ENCODE data around the gene PNPLA7.
"Not testable (repeated sequence)": the region's sequence is repeated elsewhere in the genome, so short reads cannot be mapped to it uniquely, and the experiment has no call there.

The PNPLA7 gene

GRCh38 chr9:137477778-137478612 is 72.2 kb downstream of the PNPLA7 start:
- DNase-seq: no peak

- DNase-seq: no peak
These were observed 73.3 kb downstream of the PNPLA7 start for GRCh38 chr9:137476856-137477255.

GRCh38 chr9:137475666-137476065 is 74.5 kb downstream of the PNPLA7 start:
- DNase-seq: no peak

- DNase-seq: no peak
These were observed 75.9 kb downstream of the PNPLA7 start for GRCh38 chr9:137474271-137474670.

- DNase-seq: no peak
These were observed 79.4 kb downstream of the PNPLA7 start for GRCh38 chr9:137470785-137471184.

GRCh38 chr9:137467896-137468295 is 82.3 kb downstream of the PNPLA7 start:
- DNase-seq: no peak

- DNase-seq: no peak
These were observed 83.0 kb downstream of the PNPLA7 start for GRCh38 chr9:137467161-137467581.

- not testable (repeated sequence) for DNase-seq
These were observed 83.7 kb downstream of the PNPLA7 start for GRCh38 chr9:137466389-137467085.

- no peak for DNase-seq
These were observed 84.3 kb downstream of the PNPLA7 start for GRCh38 chr9:137465720-137466388.

GRCh38 chr9:137465000-137465719 is 85.0 kb downstream of the PNPLA7 start:
- DNase-seq: no peak

- no peak for DNase-seq
These were observed 85.8 kb downstream of the PNPLA7 start for GRCh38 chr9:137464291-137464999.

GRCh38 chr9:137463931-137464290 is 86.3 kb downstream of the PNPLA7 start:
- DNase-seq: no peak

- DNase-seq: peak; percentile 76
These were observed 86.9 kb downstream of the PNPLA7 start for GRCh38 chr9:137462986-137463930.

- no peak for DNase-seq
These were observed 87.7 kb downstream of the PNPLA7 start for GRCh38 chr9:137462396-137462985.

- DNase-seq: no peak
These were observed 88.4 kb downstream of the PNPLA7 start for GRCh38 chr9:137461663-137462395.

- DNase-seq: no peak
These were observed 88.9 kb downstream of the PNPLA7 start for GRCh38 chr9:137461316-137461662.

GRCh38 chr9:137460363-137461315 is 89.6 kb downstream of the PNPLA7 start:
- no peak for DNase-seq

- no peak for DNase-seq
These were observed 90.4 kb downstream of the PNPLA7 start for GRCh38 chr9:137459601-137460362.
